ENCODE data around the gene NKAPD1.
A peak's percentile ranks its signal among the peaks of the same experiment; 100 is the strongest.

Gene NKAPD1

DNA sequence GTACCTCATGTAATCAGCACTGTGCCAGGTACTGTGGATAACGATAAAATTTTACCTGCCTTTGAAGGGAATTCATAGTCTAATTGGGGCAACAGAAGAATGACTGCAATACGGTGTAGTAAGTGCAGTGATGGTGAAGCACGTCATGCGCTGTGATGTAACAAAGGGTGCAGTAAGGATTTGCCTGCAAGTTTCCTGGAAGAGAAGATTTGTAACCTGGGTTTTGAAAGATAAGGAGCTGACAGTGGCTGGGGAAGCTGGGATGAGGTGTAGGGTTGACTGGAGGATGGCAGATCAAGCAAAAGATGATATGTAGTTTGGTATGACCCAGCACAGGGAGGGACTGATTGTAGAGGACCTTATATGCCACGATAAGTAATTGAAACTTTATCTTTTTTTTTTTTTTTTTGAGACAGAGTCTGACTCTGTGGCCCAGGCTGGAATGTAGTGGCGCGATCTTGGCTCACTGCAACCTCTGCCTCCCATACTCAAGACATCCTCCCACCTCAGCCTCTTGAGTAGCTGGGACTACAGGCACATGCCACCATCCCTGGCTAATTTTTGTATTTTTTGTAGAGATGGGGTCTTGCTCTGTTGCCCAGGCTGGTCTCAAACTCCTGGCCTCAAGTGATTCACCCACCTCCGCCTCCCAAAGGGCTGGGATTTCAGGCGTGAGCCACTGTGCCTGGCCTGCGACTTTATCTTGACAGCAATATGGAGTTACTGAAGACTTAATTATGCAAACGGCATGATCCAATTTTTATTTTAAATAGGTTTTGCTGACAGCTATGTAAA lies 23.8 kb downstream of the NKAPD1 start:
- Histone ChIP-seq H3K4me1 (peaks cover 0 to 12% (median 0%) of the 10 kb centered on the region in 10 experiments; a peak in 4 of 20 replicates), H3K27ac (no peak overlapping the region), H3K9ac (no peak overlapping the region), H3K36me3 (peaks cover 35 to 62% (median 52%) of the 10 kb centered on the region in 11 experiments), H4K20me1 (peaks cover 0 to 17% (median 0%) of the 10 kb centered on the region in 11 experiments; a peak in 6 of 22 replicates), H3K4me2 (no peak overlapping the region), H3K27me3 (no peaks in the 10 kb centered on the region), H3K9me3 (replicated peaks in 1 of 11) (no peaks in the 10 kb centered on the region), H3K4me3 (no peak overlapping the region)
- no peak for TF ChIP-seq Cebpa-rat (IDR thresholded peaks at IDR 0.05)

DNA sequence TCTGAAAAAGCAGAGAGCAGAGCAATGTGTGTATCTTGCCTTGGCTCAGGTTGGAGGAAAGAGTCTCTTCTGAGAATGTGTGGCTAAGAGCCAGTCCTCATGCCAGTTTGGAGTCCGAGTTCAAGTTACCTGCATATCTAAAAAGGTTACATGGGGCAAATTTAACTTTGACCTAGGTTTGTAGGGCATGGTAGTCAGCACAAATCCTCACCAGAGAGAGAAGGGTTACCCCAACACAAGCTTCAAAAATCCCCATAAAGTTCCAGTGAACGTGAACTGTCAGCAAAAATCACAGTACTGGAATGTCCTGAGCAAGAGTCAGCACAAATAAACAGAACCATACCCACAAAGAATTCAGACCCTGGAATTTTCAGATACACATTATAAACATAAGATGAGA lies 26.4 kb downstream of the NKAPD1 start:
- no peak for TF ChIP-seq Cebpa-rat (IDR thresholded peaks at IDR 0.05)

GRCh38 chr11:112103446-112103845 lies 29.3 kb downstream of the NKAPD1 start:
- H3K27ac ChIP-seq: no peak overlapping the region

More for the DNA sequence above, 26.4 kb downstream of the NKAPD1 start:
- H3K4me3 ChIP-seq: no peak overlapping the region
- peaks cover 17 to 38% (median 32%) of the 10 kb centered on the region in 11 experiments for H3K36me3 ChIP-seq
- no peak overlapping the region for H3K9ac ChIP-seq
- H3K27me3 ChIP-seq: no peaks in the 10 kb centered on the region
- peaks cover 0 to 17% (median 0%) of the 10 kb centered on the region in 11 experiments; a peak in 5 of 22 replicates for H4K20me1 ChIP-seq
- peaks cover 0 to 23% (median 0%) of the 10 kb centered on the region in 10 experiments; a peak in 6 of 20 replicates for H3K4me1 ChIP-seq
- 0 out of 22 replicates have a peak overlapping the region, but pooled peaks of 1 of the 11 experiments have one; percentile 22 for H3K27ac ChIP-seq
- H3K4me2 ChIP-seq: 0 out of 22 replicates have a peak overlapping the region, but pooled peaks of 1 of the 11 experiments have one; percentile 3
- no peaks in the 10 kb centered on the region for H3K9me3 ChIP-seq (replicated peaks in 1 of 11)

GRCh38 chr11:112106070-112106469 lies 32.0 kb downstream of the NKAPD1 start:
- H3K27me3 ChIP-seq: no peaks in the 10 kb centered on the region
- no peak overlapping the region for H3K4me2 ChIP-seq
- peaks cover 0 to 15% (median 6%) of the 10 kb centered on the region in 11 experiments; a peak in 11 of 22 replicates for H3K36me3 ChIP-seq
- H3K9me3 ChIP-seq (replicated peaks in 1 of 11): peaks cover 0 to 8% (median 0%) of the 10 kb centered on the region in 11 experiments; a peak in 4 of 22 replicates
- peaks cover 0 to 15% (median 0%) of the 10 kb centered on the region in 10 experiments; a peak in 6 of 20 replicates for H3K4me1 ChIP-seq
- no peak overlapping the region for H3K9ac ChIP-seq
- no peak overlapping the region for H3K4me3 ChIP-seq
- H3K27ac ChIP-seq: no peak overlapping the region
- no peak for TF ChIP-seq Cebpa-rat (IDR thresholded peaks at IDR 0.05)
- no peaks in the 10 kb centered on the region; a peak in 1 of 22 replicates for H4K20me1 ChIP-seq

More at GRCh38 chr11:112103446-112103845, 29.3 kb downstream of the NKAPD1 start:
- H4K20me1 ChIP-seq: no peaks in the 10 kb centered on the region; a peak in 1 of 22 replicates
- no peaks in the 10 kb centered on the region for H3K9me3 ChIP-seq (replicated peaks in 1 of 11)
- H3K9ac ChIP-seq: no peak overlapping the region
- no peak for TF ChIP-seq Cebpa-rat (IDR thresholded peaks at IDR 0.05)
- H3K4me2 ChIP-seq: peak overlapping the region in 3 of 11 experiments; percentile 0 to 53 (median 21); a peak in 3 of 22 replicates
- H3K4me1 ChIP-seq: peaks cover 0 to 23% (median 0%) of the 10 kb centered on the region in 10 experiments; a peak in 6 of 20 replicates
- peaks cover 0 to 19% (median 6%) of the 10 kb centered on the region in 11 experiments; a peak in 11 of 22 replicates for H3K36me3 ChIP-seq
- H3K27me3 ChIP-seq: no peaks in the 10 kb centered on the region
- H3K4me3 ChIP-seq: no peak overlapping the region

GRCh38 chr11:112113539-112114457 lies 39.7 kb downstream of the NKAPD1 start:
- H3K9me3 ChIP-seq (replicated peaks in 1 of 11): peaks cover 0 to 11% (median 4%) of the 10 kb centered on the region in 11 experiments; a peak in 6 of 22 replicates
- no peaks in the 10 kb centered on the region for H3K27me3 ChIP-seq
- peak overlapping the region in 1 of 10 experiments; percentile 24; a peak in 1 of 20 replicates for H3K4me3 ChIP-seq
- H3K36me3 ChIP-seq: peaks cover 0 to 2% (median 0%) of the 10 kb centered on the region in 11 experiments; a peak in 2 of 22 replicates
- peaks cover 0 to 35% (median 0%) of the 10 kb centered on the region in 10 experiments; a peak in 8 of 20 replicates for H3K4me1 ChIP-seq
- peak overlapping the region in 3 of 11 experiments; percentile 54 to 66 (median 59); a peak in 6 of 22 replicates for H3K4me2 ChIP-seq
- H4K20me1 ChIP-seq: no peaks in the 10 kb centered on the region
- peak overlapping the region in 1 of 11 experiments; percentile 38; a peak in 1 of 22 replicates for H3K9ac ChIP-seq
- H3K27ac ChIP-seq: peak overlapping the region in 2 of 11 experiments; percentile 32 to 37; a peak in 2 of 22 replicates
- TF ChIP-seq Cebpa-rat (IDR thresholded peaks at IDR 0.05): no peak

DNA sequence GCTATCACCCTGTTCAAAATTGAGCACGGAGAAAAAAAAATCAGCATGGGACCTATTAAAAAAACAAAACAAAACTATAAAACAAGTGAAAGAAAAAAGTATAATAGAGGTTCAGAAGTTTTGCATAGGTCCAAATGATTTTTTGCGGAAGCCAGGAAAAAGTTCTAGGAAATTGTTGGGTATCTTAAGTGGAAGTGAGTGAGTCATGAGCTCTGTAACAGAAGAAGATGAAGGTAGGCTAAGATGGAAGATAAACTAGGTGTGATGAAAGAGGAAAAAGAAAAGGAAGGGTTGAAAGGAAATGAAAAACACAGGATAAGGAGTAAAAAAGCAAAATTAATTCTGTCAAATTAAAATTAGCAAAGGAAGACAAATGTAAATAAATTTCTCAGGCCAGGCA lies 40.4 kb downstream of the NKAPD1 start:
- Histone ChIP-seq H3K27ac (no peak overlapping the region), H3K27me3 (no peaks in the 10 kb centered on the region), H3K9me3 (replicated peaks in 1 of 11) (peaks cover 0 to 11% (median 4%) of the 10 kb centered on the region in 11 experiments; a peak in 7 of 22 replicates), H4K20me1 (no peaks in the 10 kb centered on the region), H3K9ac (no peak overlapping the region), H3K4me2 (peak overlapping the region in 3 of 11 experiments; percentile 54 to 66 (median 59); a peak in 5 of 22 replicates), H3K4me1 (peaks cover 0 to 42% (median 1%) of the 10 kb centered on the region in 10 experiments; a peak in 9 of 20 replicates), H3K36me3 (peaks cover 0 to 9% (median 5%) of the 10 kb centered on the region in 11 experiments; a peak in 8 of 22 replicates), H3K4me3 (no peak overlapping the region)
- TF ChIP-seq Cebpa-rat (IDR thresholded peaks at IDR 0.05): no peak

DNA sequence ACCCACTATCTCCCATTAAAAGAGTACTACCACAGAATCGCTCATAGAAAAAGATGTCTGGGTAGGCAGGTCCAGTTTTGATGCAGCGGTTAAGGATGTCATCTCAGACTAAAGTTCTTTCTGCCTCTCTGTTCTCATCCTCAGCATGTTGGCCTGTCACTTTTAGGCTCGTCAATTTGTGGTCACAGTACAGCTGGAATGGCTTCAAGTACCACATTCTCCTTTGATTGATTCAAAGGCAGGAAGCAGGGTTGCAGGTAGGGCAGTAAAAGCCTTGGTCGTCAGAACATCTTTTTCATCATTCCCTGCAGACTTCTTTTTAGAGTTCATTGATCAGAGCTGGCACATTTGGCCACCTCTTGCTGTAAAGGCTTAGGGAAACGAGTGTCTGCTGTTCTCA lies 41.3 kb downstream of the NKAPD1 start:
- H3K9me3 ChIP-seq (replicated peaks in 1 of 11): peaks cover 0 to 10% (median 6%) of the 10 kb centered on the region in 11 experiments; a peak in 7 of 22 replicates
- H3K4me1 ChIP-seq: peaks cover 0 to 51% (median 10%) of the 10 kb centered on the region in 10 experiments; a peak in 16 of 20 replicates
- H3K4me3 ChIP-seq: no peak overlapping the region
- H3K27ac ChIP-seq: no peak overlapping the region
- no peak overlapping the region for H3K4me2 ChIP-seq
- no peaks in the 10 kb centered on the region for H4K20me1 ChIP-seq
- H3K9ac ChIP-seq: no peak overlapping the region
- H3K27me3 ChIP-seq: no peaks in the 10 kb centered on the region
- TF ChIP-seq Cebpa-rat (IDR thresholded peaks at IDR 0.05): no peak
- H3K36me3 ChIP-seq: peaks cover 0 to 11% (median 6%) of the 10 kb centered on the region in 11 experiments; a peak in 8 of 22 replicates

GRCh38 chr11:112118176-112118575 lies 44.1 kb downstream of the NKAPD1 start:
- Histone ChIP-seq H3K4me1 (peaks cover 0 to 76% (median 14%) of the 10 kb centered on the region in 10 experiments; a peak in 16 of 20 replicates), H3K27ac (no peak overlapping the region; a peak in 1 of 22 replicates), H3K27me3 (no peaks in the 10 kb centered on the region), H4K20me1 (no peaks in the 10 kb centered on the region), H3K4me3 (no peak overlapping the region), H3K9me3 (replicated peaks in 1 of 11) (peaks cover 0 to 7% (median 4%) of the 10 kb centered on the region in 11 experiments; a peak in 4 of 22 replicates), H3K36me3 (peaks cover 0 to 11% (median 6%) of the 10 kb centered on the region in 11 experiments; a peak in 8 of 22 replicates), H3K4me2 (peak overlapping the region in 3 of 11 experiments; percentile 7 to 71 (median 44); a peak in 3 of 22 replicates), H3K9ac (no peak overlapping the region)
- no peak for TF ChIP-seq Cebpa-rat (IDR thresholded peaks at IDR 0.05)
